Parathyroid adenoma (tissue), 2 donors: Measurements from ENCODE around the gene PREPL.

Experiments
- H2AFZ ChIP-seq: fragments of 300-600 bp; sonication (generic); one replicate; pipeline ENCODE4 v1.7.0; 2017; ENCODE audit warnings: antibody characterized with exemption, mild to moderate bottlenecking
- H3K27ac ChIP-seq: fragments of 300-600 bp; sonication (generic); one replicate; pipeline ENCODE4 v1.7.0; 2017
- H3K27me3 ChIP-seq: fragments of 300-600 bp; sonication (generic); one replicate; pipeline ENCODE4 v1.7.0; 2017; ENCODE audit warnings: low read length; ENCODE audit not compliant: control insufficient read depth, insufficient read depth
- H3K36me3 ChIP-seq: fragments of 300-600 bp; sonication (generic); one replicate; pipeline ENCODE4 v1.7.0; 2017; ENCODE audit warnings: low read length; ENCODE audit not compliant: control insufficient read depth, insufficient read depth
- H3K4me1 ChIP-seq: fragments of 300-600 bp; sonication (generic); one replicate; pipeline ENCODE4 v1.7.0; 2017; ENCODE audit warnings: control low read depth
- H3K4me2 ChIP-seq: fragments of 300-600 bp; sonication (generic); one replicate; pipeline ENCODE4 v1.7.0; 2017; ENCODE audit warnings: low read length
- H3K4me3 ChIP-seq: fragments of 300-600 bp; sonication (generic); one replicate; pipeline ENCODE4 v1.7.0; 2017; ENCODE audit warnings: low read depth, low read length
- H3K79me2 ChIP-seq: fragments of 300-600 bp; sonication (generic); one replicate; pipeline ENCODE4 v1.7.0; 2017; ENCODE audit warnings: control low read depth
- H3K9ac ChIP-seq: fragments of 300-600 bp; sonication (generic); one replicate; pipeline ENCODE4 v1.7.0; 2017; ENCODE audit warnings: mild to moderate bottlenecking
- H3K9me3 ChIP-seq: fragments of 300-600 bp; sonication (generic); one replicate; pipeline ENCODE4 v1.7.0; 2017; ENCODE audit warnings: low read length; ENCODE audit not compliant: control insufficient read depth
- CTCF ChIP-seq: fragments of 300-600 bp; sonication (generic); IDR thresholded peaks from one replicate; pipeline ENCODE4 v1.7.0; 2017; ENCODE audit warnings: antibody characterized with exemption, mild to moderate bottlenecking
- donor health status: primary hyperparathyroidism.

PREPL gene

GRCh38 chr2:44371445-44371844 lies 10.2 kb upstream of the PREPL start:
- Histone ChIP-seq H3K4me3 (no peak overlapping the region), H3K4me1 (peaks cover 3% of the 10 kb centered on the region), H2AFZ (no peak overlapping the region), H3K36me3 (no peaks in the 10 kb centered on the region), H3K27ac (no peak overlapping the region), H3K9me3 (no peaks in the 10 kb centered on the region), H3K9ac (no peak overlapping the region), H3K27me3 (no peaks in the 10 kb centered on the region), H3K79me2 (peaks cover 4% of the 10 kb centered on the region), H3K4me2 (no peak overlapping the region)
- no peak for TF ChIP-seq CTCF

- Histone ChIP-seq H3K27me3 (no peaks in the 10 kb centered on the region), H3K4me3 (no peak overlapping the region), H3K27ac (no peak overlapping the region), H3K4me1 (peaks cover 3% of the 10 kb centered on the region), H3K9ac (no peak overlapping the region), H2AFZ (no peak overlapping the region), H3K36me3 (no peaks in the 10 kb centered on the region), H3K79me2 (peaks cover 6% of the 10 kb centered on the region), H3K9me3 (no peaks in the 10 kb centered on the region), H3K4me2 (no peak overlapping the region)
- no peak for TF ChIP-seq CTCF
These were observed 8.1 kb upstream of the PREPL start for GRCh38 chr2:44369392-44369791.

GRCh38 chr2:44367591-44367990 lies 6.3 kb upstream of the PREPL start:
- H3K79me2 ChIP-seq: peaks cover 6% of the 10 kb centered on the region
- no peak overlapping the region for H2AFZ ChIP-seq
- no peak overlapping the region for H3K27ac ChIP-seq
- H3K27me3 ChIP-seq: no peaks in the 10 kb centered on the region
- no peaks in the 10 kb centered on the region for H3K9me3 ChIP-seq
- no peaks in the 10 kb centered on the region for H3K36me3 ChIP-seq
- H3K9ac ChIP-seq: no peak overlapping the region
- TF ChIP-seq CTCF: no peak
- H3K4me2 ChIP-seq: no peak overlapping the region
- H3K4me1 ChIP-seq: peaks cover 3% of the 10 kb centered on the region
- no peak overlapping the region for H3K4me3 ChIP-seq

- Histone ChIP-seq H3K4me1 (peaks cover 4% of the 10 kb centered on the region), H3K27ac (no peak overlapping the region), H3K36me3 (no peaks in the 10 kb centered on the region), H3K9ac (no peak overlapping the region), H2AFZ (no peak overlapping the region), H3K79me2 (peaks cover 21% of the 10 kb centered on the region), H3K4me2 (no peak overlapping the region), H3K9me3 (no peaks in the 10 kb centered on the region), H3K27me3 (no peaks in the 10 kb centered on the region), H3K4me3 (no peak overlapping the region)
- TF ChIP-seq CTCF: no peak
These were observed 3.3 kb upstream of the PREPL start for GRCh38 chr2:44364604-44365003.

GRCh38 chr2:44362207-44363015 lies 1.1 kb upstream of the PREPL start:
- H3K4me1 ChIP-seq: peaks cover 7% of the 10 kb centered on the region
- H3K9me3 ChIP-seq: no peaks in the 10 kb centered on the region
- no peak for TF ChIP-seq CTCF
- H3K9ac ChIP-seq: peak overlapping the region; percentile 64
- peak overlapping the region; percentile 90 for H3K4me3 ChIP-seq
- H3K36me3 ChIP-seq: no peaks in the 10 kb centered on the region
- peak overlapping the region; percentile 96 for H3K27ac ChIP-seq
- H2AFZ ChIP-seq: peak overlapping the region; percentile 94
- H3K4me2 ChIP-seq: peak overlapping the region; percentile 97
- no peaks in the 10 kb centered on the region for H3K27me3 ChIP-seq
- H3K79me2 ChIP-seq: peaks cover 28% of the 10 kb centered on the region
